Lung (tissue), 12 donors: ENCODE measurements around the gene DCLRE1B. TPM values are rescaled to one million over a fixed set of nuclear protein-coding genes. Genes with fewer than 3 reads are reported as not detected.

Experiments used
- ATAC-seq: fragments of 200-7000 bp; cut with Tn5 transposase; one replicate; pipeline ENCODE4 v1.9.1; 2020; ENCODE audit warnings: moderate number of reproducible peaks; ENCODE audit not compliant: insufficient read depth, low FRiP score
- DNase-seq, 3 donors: peaks; one replicate each; pipeline ENCODE4 v3.0.0-alpha.2; 2013 to 2017
- H3K27ac ChIP-seq, 2 donors: one replicate each; pipeline ENCODE4 v1.5.1; 2013; ENCODE audit warnings: mild to moderate bottlenecking in 2 of 2, moderate library complexity in 2 of 2, control low read depth in 1 of 2, inconsistent platforms in 1 of 2, low read depth in 1 of 2, low read length in 1 of 2
- H3K27me3 ChIP-seq, 3 donors: one replicate each; pipeline ENCODE4 v1.5.1; 2013; ENCODE audit warnings: low read length in 2 of 3; ENCODE audit not compliant: control insufficient read depth in 3 of 3, insufficient read depth in 3 of 3
- H3K36me3 ChIP-seq, 4 donors: one replicate each; pipeline ENCODE4 v1.5.1; 2013; ENCODE audit warnings: low read length in 4 of 4, mild to moderate bottlenecking in 1 of 4, moderate library complexity in 1 of 4; ENCODE audit not compliant: control insufficient read depth in 4 of 4, insufficient read depth in 4 of 4
- H3K4me1 ChIP-seq, 5 donors: one replicate each; pipeline ENCODE4 v1.5.1; 2013; ENCODE audit warnings: low read length in 5 of 5, mild to moderate bottlenecking in 2 of 5, moderate library complexity in 1 of 5; ENCODE audit not compliant: control insufficient read depth in 5 of 5, insufficient read depth in 5 of 5
- H3K4me3 ChIP-seq: one replicate; pipeline ENCODE4 v1.5.1; 2013; ENCODE audit warnings: mild to moderate bottlenecking, control low read depth, moderate library complexity
- H3K9ac ChIP-seq, 2 donors: one replicate each; pipeline ENCODE4 v1.5.1; 2013; ENCODE audit warnings: low read length in 2 of 2, control low read depth in 1 of 2; ENCODE audit not compliant: insufficient read depth in 1 of 2
- H3K9me3 ChIP-seq, 4 donors: one replicate each; pipeline ENCODE4 v1.5.1; 2013; ENCODE audit warnings: low read length in 3 of 4, mild to moderate bottlenecking in 1 of 4, moderate library complexity in 1 of 4; ENCODE audit not compliant: control insufficient read depth in 4 of 4, insufficient read depth in 3 of 4
- WGBS, 2 donors: extraction: QIAGEN DNeasy Blood & Tissue Kit; methylation state at CpG; one replicate each; pipeline ENCODE4 v1.1.7; 2013; 5-methylcytosine and 5-hydroxymethylcytosine counted together
- polyA plus RNA-seq, 2 donors: library from polyadenylated mRNA; stranded (reverse); fragments of 200-250 nt; gene quantifications; one replicate each; pipeline ENCODE4 v1.2.1, GENCODE V29; 2013
- total RNA-seq, 2 donors: library from RNA; depleted of rRNA in 1 of 2; stranded (reverse); fragments of >200 nt in 1 of 2; gene quantifications; one replicate each; pipeline ENCODE4 v1.2.1, GENCODE V29; 2014 to 2021
- TF ChIP-seq, protein P1 (sequence below): IDR thresholded peaks from 2 replicates; pipeline ENCODE4 v1.5.1; 2012; ENCODE audit warnings: mild to moderate bottlenecking; ENCODE audit errors: control extremely low read depth, extremely low read depth
- donor health status: control.
- donor health status: control.
- donor health status: Bipolar disorder and iron deficiency.
- donor health status: healthy.
- donor health status: DM: yes; HTN: yes; CAD: no.

DCLRE1B gene
- total and polyA plus RNA-seq, 4 donors, result 2.6 to 7.8 (median 5.2) TPM

GRCh38 chr1:113875714-113876113 is 29.4 kb upstream of the DCLRE1B start:
- H3K9me3 ChIP-seq, result no peaks in the 10 kb centered on the region
- H3K36me3 ChIP-seq, result no peaks in the 10 kb centered on the region
- DNase-seq, result no peak
- H3K9ac ChIP-seq, result no peak overlapping the region
- no peak overlapping the region for H3K27ac ChIP-seq
- TF ChIP-seq, protein P1, sequence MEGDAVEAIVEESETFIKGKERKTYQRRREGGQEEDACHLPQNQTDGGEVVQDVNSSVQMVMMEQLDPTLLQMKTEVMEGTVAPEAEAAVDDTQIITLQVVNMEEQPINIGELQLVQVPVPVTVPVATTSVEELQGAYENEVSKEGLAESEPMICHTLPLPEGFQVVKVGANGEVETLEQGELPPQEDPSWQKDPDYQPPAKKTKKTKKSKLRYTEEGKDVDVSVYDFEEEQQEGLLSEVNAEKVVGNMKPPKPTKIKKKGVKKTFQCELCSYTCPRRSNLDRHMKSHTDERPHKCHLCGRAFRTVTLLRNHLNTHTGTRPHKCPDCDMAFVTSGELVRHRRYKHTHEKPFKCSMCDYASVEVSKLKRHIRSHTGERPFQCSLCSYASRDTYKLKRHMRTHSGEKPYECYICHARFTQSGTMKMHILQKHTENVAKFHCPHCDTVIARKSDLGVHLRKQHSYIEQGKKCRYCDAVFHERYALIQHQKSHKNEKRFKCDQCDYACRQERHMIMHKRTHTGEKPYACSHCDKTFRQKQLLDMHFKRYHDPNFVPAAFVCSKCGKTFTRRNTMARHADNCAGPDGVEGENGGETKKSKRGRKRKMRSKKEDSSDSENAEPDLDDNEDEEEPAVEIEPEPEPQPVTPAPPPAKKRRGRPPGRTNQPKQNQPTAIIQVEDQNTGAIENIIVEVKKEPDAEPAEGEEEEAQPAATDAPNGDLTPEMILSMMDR, result no peak
- no peaks in the 10 kb centered on the region for H3K4me1 ChIP-seq
- 89 to 96% methylated on average over 2 of the region's 2 CpGs for WGBS, 2 donors
- no peak for ATAC-seq
- no peaks in the 10 kb centered on the region for H3K27me3 ChIP-seq
- H3K4me3 ChIP-seq, result no peak overlapping the region

DNA sequence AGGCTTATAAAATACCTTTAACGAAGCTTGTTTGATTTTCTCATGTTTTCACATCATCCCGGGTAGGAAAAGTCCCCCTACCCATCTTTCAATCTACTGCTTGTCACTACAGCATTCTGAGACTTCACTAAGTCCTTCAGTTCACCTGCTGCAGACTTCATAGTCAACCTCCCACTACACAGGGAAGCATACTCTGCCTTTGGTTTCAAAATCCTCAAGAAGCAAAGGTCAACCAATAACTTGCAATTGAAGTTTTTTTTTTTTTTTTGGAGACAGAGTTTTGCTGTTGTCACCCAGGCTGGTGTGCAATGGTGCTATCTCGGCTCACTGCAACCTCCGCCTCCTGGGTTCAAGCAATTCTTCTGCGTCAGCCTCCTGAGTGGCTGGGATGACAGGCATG is 28.9 kb upstream of the DCLRE1B start:
- no peak for ATAC-seq
- WGBS, 2 donors, result 97 to 99% methylated on average over 5 of the region's 5 CpGs
- no peak overlapping the region for H3K27ac ChIP-seq
- H3K36me3 ChIP-seq, result no peaks in the 10 kb centered on the region
- H3K9ac ChIP-seq, result no peak overlapping the region
- no peaks in the 10 kb centered on the region for H3K27me3 ChIP-seq
- no peaks in the 10 kb centered on the region for H3K9me3 ChIP-seq
- no peaks in the 10 kb centered on the region for H3K4me1 ChIP-seq
- no peak for DNase-seq
- H3K4me3 ChIP-seq, result no peak overlapping the region
- TF ChIP-seq, protein P1, result no peak

- TF ChIP-seq, protein P1, result no peak
- no peak for DNase-seq
- 92 to 95% methylated on average over 4 of the region's 4 CpGs for WGBS, 2 donors
- H3K4me1 ChIP-seq, result no peaks in the 10 kb centered on the region
- no peaks in the 10 kb centered on the region for H3K9me3 ChIP-seq
- H3K27ac ChIP-seq, result no peak overlapping the region
- no peak for ATAC-seq
- no peaks in the 10 kb centered on the region for H3K36me3 ChIP-seq
- H3K9ac ChIP-seq, result no peak overlapping the region
- H3K27me3 ChIP-seq, result no peaks in the 10 kb centered on the region
- no peak overlapping the region for H3K4me3 ChIP-seq
These were observed 25.4 kb upstream of the DCLRE1B start for GRCh38 chr1:113879739-113880038.

DNA sequence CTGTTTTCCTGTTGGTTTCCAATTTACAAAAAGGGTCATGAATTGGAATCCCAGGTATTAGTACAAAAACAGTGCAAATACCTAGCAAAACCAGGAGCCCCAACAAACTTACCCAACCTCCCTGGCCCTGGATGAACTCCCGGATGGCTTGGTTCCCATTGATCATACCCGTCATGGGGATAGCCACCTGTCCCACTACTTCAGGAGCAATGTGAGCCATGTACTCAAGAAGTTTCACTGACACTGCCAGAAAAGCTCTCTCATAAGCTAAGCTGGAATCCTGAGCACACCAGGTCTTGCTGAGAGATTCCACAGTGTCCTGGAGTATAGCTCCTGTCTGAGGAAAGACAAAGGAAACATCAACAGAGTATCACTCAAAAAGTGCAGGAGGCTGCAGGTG is 23.5 kb upstream of the DCLRE1B start:
- no peak for DNase-seq
- no peak overlapping the region for H3K27ac ChIP-seq
- TF ChIP-seq, protein P1, result no peak
- no peak overlapping the region for H3K4me3 ChIP-seq
- H3K36me3 ChIP-seq, result no peaks in the 10 kb centered on the region
- no peak overlapping the region for H3K9ac ChIP-seq
- no peaks in the 10 kb centered on the region for H3K27me3 ChIP-seq
- no peaks in the 10 kb centered on the region for H3K4me1 ChIP-seq
- ATAC-seq, result no peak
- WGBS, 2 donors, result 82 to 85% methylated on average over 2 of the region's 2 CpGs
- H3K9me3 ChIP-seq, result no peaks in the 10 kb centered on the region
